Adipocyte (in vitro differentiated cells): ENCODE results near the gene UBA3.

Experiments
- DNase-seq: peaks from one replicate; pipeline ENCODE4 v3.0.0-alpha.2; 2015; ENCODE audit warnings: low read depth
- H3K27me3 ChIP-seq: replicated peaks from 2 replicates; pipeline ENCODE4 v1.7.0; 2013; ENCODE audit warnings: mild to moderate bottlenecking, low read length, moderate library complexity; ENCODE audit not compliant: control insufficient read depth, insufficient read depth
- H3K36me3 ChIP-seq: 2 replicates; pipeline ENCODE4 v1.7.0; 2013; ENCODE audit warnings: low read length, mild to moderate bottlenecking, moderate library complexity; ENCODE audit not compliant: control insufficient read depth, insufficient read depth, severe bottlenecking
- H3K4me1 ChIP-seq: 2 replicates; pipeline ENCODE4 v1.7.0; 2013; ENCODE audit warnings: mild to moderate bottlenecking, low read length, moderate library complexity; ENCODE audit not compliant: control insufficient read depth, insufficient read depth
- H3K4me3 ChIP-seq: 2 replicates; pipeline ENCODE4 v1.7.0; 2013; ENCODE audit warnings: mild to moderate bottlenecking, low read length, moderate library complexity
- H3K9ac ChIP-seq: 2 replicates; pipeline ENCODE4 v1.7.0; 2013; ENCODE audit warnings: mild to moderate bottlenecking, low read length, moderate library complexity
- H3K9me3 ChIP-seq: 2 replicates; pipeline ENCODE4 v1.7.0; 2013; ENCODE audit warnings: mild to moderate bottlenecking, low read length, moderate library complexity; ENCODE audit not compliant: control insufficient read depth

The UBA3 gene

GRCh38 chr3:69080233-69080920 lies at the start of gene UBA3:
UBA3 (minus strand) TSS chr3:69080365; CDS start chr3:69080353, 12 bp downstream.
- Histone ChIP-seq H3K36me3 (no peaks in the 10 kb centered on the region), H3K27me3 (no peaks in the 10 kb centered on the region), H3K4me3 (peak within 1 kb of the TSS; percentile 90), H3K9ac (peak within 1 kb of the TSS; percentile 90), H3K9me3 (no peaks in the 10 kb centered on the region), H3K4me1 (peaks cover 57% of the 10 kb centered on the region)
- peak; percentile 96 for DNase-seq

GRCh38 chr3:69129531-69129930 lies 49.4 kb upstream of the UBA3 start:
- Histone ChIP-seq H3K36me3 (no peaks in the 10 kb centered on the region), H3K9me3 (no peaks in the 10 kb centered on the region)

GRCh38 chr3:69128509-69128908 lies 48.3 kb upstream of the UBA3 start:
- H3K4me3 ChIP-seq, result no peak overlapping the region
- no peak overlapping the region for H3K9ac ChIP-seq
- peaks cover 10% of the 10 kb centered on the region for H3K27me3 ChIP-seq
- H3K36me3 ChIP-seq, result no peaks in the 10 kb centered on the region
- DNase-seq, result no peak
- H3K4me1 ChIP-seq, result peaks cover 7% of the 10 kb centered on the region
- no peaks in the 10 kb centered on the region for H3K9me3 ChIP-seq

More at GRCh38 chr3:69129531-69129930, 49.4 kb upstream of the UBA3 start:
- Histone ChIP-seq H3K4me1 (peaks cover 7% of the 10 kb centered on the region), H3K9ac (no peak overlapping the region), H3K27me3 (peaks cover 10% of the 10 kb centered on the region), H3K4me3 (no peak overlapping the region)
- DNase-seq, result peak; percentile 63

- H3K36me3 ChIP-seq, result no peaks in the 10 kb centered on the region
- peaks cover 7% of the 10 kb centered on the region for H3K4me1 ChIP-seq
- H3K27me3 ChIP-seq, result peaks cover 10% of the 10 kb centered on the region
- no peak for DNase-seq
- no peak overlapping the region for H3K4me3 ChIP-seq
- no peaks in the 10 kb centered on the region for H3K9me3 ChIP-seq
- no peak overlapping the region for H3K9ac ChIP-seq
Measured at GRCh38 chr3:69126999-69127398, 46.8 kb upstream of the UBA3 start.

- Histone ChIP-seq H3K9ac (no peak overlapping the region), H3K4me3 (no peak overlapping the region), H3K36me3 (no peaks in the 10 kb centered on the region), H3K9me3 (no peaks in the 10 kb centered on the region), H3K4me1 (peaks cover 7% of the 10 kb centered on the region), H3K27me3 (peaks cover 10% of the 10 kb centered on the region)
- DNase-seq, result no peak
Measured at GRCh38 chr3:69126216-69126615, 46.1 kb upstream of the UBA3 start.

- H3K27me3 ChIP-seq, result peaks cover 9% of the 10 kb centered on the region
- DNase-seq, result no peak
- H3K9ac ChIP-seq, result no peak within 1 kb of the TSS
- H3K9me3 ChIP-seq, result no peaks in the 10 kb centered on the region
- no peak within 1 kb of the TSS for H3K4me3 ChIP-seq
- H3K36me3 ChIP-seq, result no peaks in the 10 kb centered on the region
- H3K4me1 ChIP-seq, result no peaks in the 10 kb centered on the region
Measured at GRCh38 chr3:69122403-69122802, 42.2 kb upstream of the UBA3 start, which contains the start of gene LMOD3. LMOD3 (minus strand) TSS chr3:69122595; CDS start chr3:69122386, 209 bp downstream.

- H3K36me3 ChIP-seq, result no peaks in the 10 kb centered on the region
- H3K9me3 ChIP-seq, result no peaks in the 10 kb centered on the region
- no peak for DNase-seq
- no peak overlapping the region for H3K9ac ChIP-seq
- H3K4me1 ChIP-seq, result peaks cover under 1% of the 10 kb centered on the region
- H3K27me3 ChIP-seq, result peaks cover 4% of the 10 kb centered on the region
- H3K4me3 ChIP-seq, result no peak overlapping the region
Measured at GRCh38 chr3:69121950-69122349, 41.8 kb upstream of the UBA3 start.

- H3K9me3 ChIP-seq, result no peaks in the 10 kb centered on the region
- no peak overlapping the region for H3K4me3 ChIP-seq
- no peak overlapping the region for H3K9ac ChIP-seq
- H3K36me3 ChIP-seq, result no peaks in the 10 kb centered on the region
- DNase-seq, result no peak
- H3K4me1 ChIP-seq, result peaks cover 5% of the 10 kb centered on the region
- H3K27me3 ChIP-seq, result peaks cover under 1% of the 10 kb centered on the region
Measured at GRCh38 chr3:69121513-69121912, 41.3 kb upstream of the UBA3 start.

- Histone ChIP-seq H3K9me3 (no peaks in the 10 kb centered on the region), H3K36me3 (no peaks in the 10 kb centered on the region), H3K4me1 (peaks cover 10% of the 10 kb centered on the region), H3K4me3 (no peak overlapping the region), H3K27me3 (no peaks in the 10 kb centered on the region), H3K9ac (no peak overlapping the region)
- DNase-seq, result peak; percentile 84
Measured at GRCh38 chr3:69120879-69121464, 40.8 kb upstream of the UBA3 start.

GRCh38 chr3:69119681-69120080 lies 39.5 kb upstream of the UBA3 start:
- H3K4me3 ChIP-seq, result no peak overlapping the region
- no peaks in the 10 kb centered on the region for H3K9me3 ChIP-seq
- no peak for DNase-seq
- H3K36me3 ChIP-seq, result no peaks in the 10 kb centered on the region
- H3K27me3 ChIP-seq, result no peaks in the 10 kb centered on the region
- no peak overlapping the region for H3K9ac ChIP-seq
- H3K4me1 ChIP-seq, result peaks cover 16% of the 10 kb centered on the region

- no peak for DNase-seq
- Histone ChIP-seq H3K9ac (no peak overlapping the region), H3K36me3 (no peaks in the 10 kb centered on the region), H3K4me1 (peaks cover 18% of the 10 kb centered on the region), H3K4me3 (no peak overlapping the region), H3K27me3 (no peaks in the 10 kb centered on the region), H3K9me3 (no peaks in the 10 kb centered on the region)
Measured at GRCh38 chr3:69119138-69119537, 39.0 kb upstream of the UBA3 start.
